NCI-H2196 (cell line): ENCODE measurements around the gene SLC37A1.
"Not testable (repeated sequence)": the region's sequence is repeated elsewhere in the genome, so short reads cannot be mapped to it uniquely, and the experiment has no call there.

ENCODE experiments used
- DNase-seq: peaks from one replicate; lab custom pipeline; 2025; ENCODE audit not compliant: unreplicated experiment; lab: John Stamatoyannopoulos, UW

SLC37A1 gene

GRCh38 chr21:42614811-42615351 lies 101.2 kb downstream of the SLC37A1 start:
- DNase-seq, result no peak

GRCh38 chr21:42615377-42615776 lies 101.7 kb downstream of the SLC37A1 start:
- not testable (repeated sequence) for DNase-seq

GRCh38 chr21:42615924-42616323 lies 102.3 kb downstream of the SLC37A1 start:
- DNase-seq, result no peak

GRCh38 chr21:42616446-42616845 lies 102.8 kb downstream of the SLC37A1 start:
- DNase-seq, result no peak

- no peak for DNase-seq
Observed at GRCh38 chr21:42616941-42617340, 103.3 kb downstream of the SLC37A1 start.

- DNase-seq, result no peak
Observed at GRCh38 chr21:42617486-42617885, 103.8 kb downstream of the SLC37A1 start.

- no peak for DNase-seq
Observed at GRCh38 chr21:42618707-42619102, 105.1 kb downstream of the SLC37A1 start.

GRCh38 chr21:42619166-42619565 lies 105.5 kb downstream of the SLC37A1 start:
- no peak for DNase-seq

GRCh38 chr21:42619841-42620240 lies 106.2 kb downstream of the SLC37A1 start:
- no peak for DNase-seq

- DNase-seq, result no peak
Observed at GRCh38 chr21:42621166-42621818, 107.6 kb downstream of the SLC37A1 start.

GRCh38 chr21:42621819-42622177 lies 108.1 kb downstream of the SLC37A1 start:
- no peak for DNase-seq

GRCh38 chr21:42622284-42622683 lies 108.6 kb downstream of the SLC37A1 start:
- no peak for DNase-seq

GRCh38 chr21:42623694-42624093 lies 110.0 kb downstream of the SLC37A1 start:
- no peak for DNase-seq

GRCh38 chr21:42624095-42624790 lies 110.6 kb downstream of the SLC37A1 start:
- no peak for DNase-seq

GRCh38 chr21:42624936-42625335 lies 111.3 kb downstream of the SLC37A1 start:
- DNase-seq, result no peak

GRCh38 chr21:42626171-42626570 lies 112.5 kb downstream of the SLC37A1 start:
- DNase-seq, result no peak

GRCh38 chr21:42627527-42628289 lies 114.1 kb downstream of the SLC37A1 start:
- no peak for DNase-seq

GRCh38 chr21:42628466-42629061 lies 114.9 kb downstream of the SLC37A1 start:
- DNase-seq, result not testable (repeated sequence)

- no peak for DNase-seq
Observed at GRCh38 chr21:42629933-42630589, 116.4 kb downstream of the SLC37A1 start.

GRCh38 chr21:42630626-42631025 lies 117.0 kb downstream of the SLC37A1 start:
- no peak for DNase-seq
